COLO668 (cell line): Measurements from ENCODE around the gene NVL.
"Not testable (repeated sequence)": the region's sequence is repeated elsewhere in the genome, so short reads cannot be mapped to it uniquely, and the experiment has no call there.

ENCODE experiments used
- DNase-seq: peaks from one replicate; lab custom pipeline; 2025; ENCODE audit not compliant: unreplicated experiment; lab: John Stamatoyannopoulos, UW

The NVL gene

GRCh38 chr1:224338150-224338838 is 8.3 kb upstream of the NVL start:
- no peak for DNase-seq

GRCh38 chr1:224333939-224334786 is 4.2 kb upstream of the NVL start:
- no peak for DNase-seq

- peak; percentile 30 for DNase-seq
Observed at GRCh38 chr1:224333309-224333926, 3.4 kb upstream of the NVL start.

GRCh38 chr1:224331824-224332223 is 1.9 kb upstream of the NVL start:
- DNase-seq = no peak

GRCh38 chr1:224331326-224331725 is 1.4 kb upstream of the NVL start:
- no peak for DNase-seq

- DNase-seq = no peak
Observed at GRCh38 chr1:224329484-224329841, 509 bp downstream of the NVL start.

GRCh38 chr1:224328644-224329043 is 1.3 kb downstream of the NVL start:
- DNase-seq = no peak

GRCh38 chr1:224325959-224326358 is 4.0 kb downstream of the NVL start:
- DNase-seq = no peak

- no peak for DNase-seq
Observed at GRCh38 chr1:224321706-224322105, 8.3 kb downstream of the NVL start.

- DNase-seq = no peak
Observed at GRCh38 chr1:224317383-224318045, 12.5 kb downstream of the NVL start.

GRCh38 chr1:224312025-224312424 is 17.9 kb downstream of the NVL start:
- no peak for DNase-seq

- DNase-seq = not testable (repeated sequence)
Observed at GRCh38 chr1:224311503-224311902, 18.5 kb downstream of the NVL start.

- no peak for DNase-seq
Observed at GRCh38 chr1:224308064-224308463, 21.9 kb downstream of the NVL start.

GRCh38 chr1:224304767-224305166 is 25.2 kb downstream of the NVL start:
- no peak for DNase-seq

- no peak for DNase-seq
Observed at GRCh38 chr1:224302947-224303346, 27.0 kb downstream of the NVL start.

- no peak for DNase-seq
Observed at GRCh38 chr1:224301391-224301790, 28.6 kb downstream of the NVL start.

GRCh38 chr1:224300346-224300745 is 29.6 kb downstream of the NVL start:
- DNase-seq = no peak

GRCh38 chr1:224298346-224299330 is 31.3 kb downstream of the NVL start:
- no peak for DNase-seq

- no peak for DNase-seq
Observed at GRCh38 chr1:224294775-224295174, 35.2 kb downstream of the NVL start.

GRCh38 chr1:224292419-224292818 is 37.6 kb downstream of the NVL start:
- no peak for DNase-seq
